OCI-LY1 (cell line): ENCODE results near the gene BCR.

Source experiments
- EZH2 ChIP-seq: fragments of 200-600 bp; sonication (generic), shearing (Covaris generic); IDR thresholded peaks from 2 replicates; pipeline ENCODE4 v1.8.0; 2017; ENCODE audit warnings: borderline replicate concordance, mixed run types, mild to moderate bottlenecking, antibody characterized with exemption, low read length, moderate library complexity, mixed read lengths
- TF ChIP-seq, protein P1 (sequence below): fragments of 200-600 bp; sonication (generic), shearing (Covaris generic); IDR thresholded peaks from 2 replicates; pipeline ENCODE4 v1.5.1; 2017; ENCODE audit warnings: mild to moderate bottlenecking, antibody characterized with exemption, low read length, moderate library complexity, mixed read lengths

DNA sequence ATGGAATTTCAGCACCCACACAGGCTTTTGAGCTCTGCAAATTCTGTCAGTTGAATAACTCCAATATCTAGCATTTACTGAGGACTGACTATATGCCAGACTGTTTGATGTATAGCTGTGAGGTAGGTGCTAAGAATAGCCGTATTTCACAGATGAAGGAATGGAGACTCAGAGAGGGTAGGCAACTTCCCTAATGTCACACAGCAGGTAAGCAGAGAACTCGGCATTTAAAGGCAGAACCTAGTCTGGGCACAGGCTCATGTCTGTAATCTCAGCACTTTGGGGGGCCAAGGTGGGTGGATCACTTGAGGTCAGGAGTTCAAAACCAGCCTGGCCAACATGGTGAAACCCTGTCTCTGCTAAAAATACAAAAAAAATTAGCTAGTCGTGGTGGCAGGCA lies 184.1 kb downstream of the BCR start:
- TF ChIP-seq, protein P1, sequence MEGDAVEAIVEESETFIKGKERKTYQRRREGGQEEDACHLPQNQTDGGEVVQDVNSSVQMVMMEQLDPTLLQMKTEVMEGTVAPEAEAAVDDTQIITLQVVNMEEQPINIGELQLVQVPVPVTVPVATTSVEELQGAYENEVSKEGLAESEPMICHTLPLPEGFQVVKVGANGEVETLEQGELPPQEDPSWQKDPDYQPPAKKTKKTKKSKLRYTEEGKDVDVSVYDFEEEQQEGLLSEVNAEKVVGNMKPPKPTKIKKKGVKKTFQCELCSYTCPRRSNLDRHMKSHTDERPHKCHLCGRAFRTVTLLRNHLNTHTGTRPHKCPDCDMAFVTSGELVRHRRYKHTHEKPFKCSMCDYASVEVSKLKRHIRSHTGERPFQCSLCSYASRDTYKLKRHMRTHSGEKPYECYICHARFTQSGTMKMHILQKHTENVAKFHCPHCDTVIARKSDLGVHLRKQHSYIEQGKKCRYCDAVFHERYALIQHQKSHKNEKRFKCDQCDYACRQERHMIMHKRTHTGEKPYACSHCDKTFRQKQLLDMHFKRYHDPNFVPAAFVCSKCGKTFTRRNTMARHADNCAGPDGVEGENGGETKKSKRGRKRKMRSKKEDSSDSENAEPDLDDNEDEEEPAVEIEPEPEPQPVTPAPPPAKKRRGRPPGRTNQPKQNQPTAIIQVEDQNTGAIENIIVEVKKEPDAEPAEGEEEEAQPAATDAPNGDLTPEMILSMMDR, result no peak
- no peak for TF ChIP-seq EZH2
